Measurements from ENCODE around the gene SPECC1L.

Gene SPECC1L

GRCh38 chr22:24376586-24376985 is 106.0 kb downstream of the SPECC1L start:
- H3K27ac ChIP-seq = no peak overlapping the region
- DNase-seq (ENCODE audit: low spot score) = no peak
- ChIA-PET CTCF (no interaction called here), POLR2A (ENCODE audit: low non-redundant PET) (no interaction called here)
- TF ChIP-seq CTCF (conservative IDR thresholded peaks at IDR 0.05; ENCODE audit: low read depth) = no peak

- no peak overlapping the region for H3K27ac ChIP-seq
- no peak for DNase-seq (ENCODE audit: low spot score)
- ChIA-PET CTCF (interaction anchor here (0.7 kb wide), 1 partner anchor 34 kb away, joined by 5 read pairs; no protein-coding TSS in a partner anchor), POLR2A (ENCODE audit: low non-redundant PET) (no interaction called here)
- no peak for TF ChIP-seq CTCF (conservative IDR thresholded peaks at IDR 0.05; ENCODE audit: low read depth)
Observed at GRCh38 chr22:24379536-24379935, 108.9 kb downstream of the SPECC1L start.

- no peak for TF ChIP-seq CTCF (conservative IDR thresholded peaks at IDR 0.05; ENCODE audit: low read depth)
- no peak for DNase-seq (ENCODE audit: low spot score)
- no peak overlapping the region for H3K27ac ChIP-seq
- ChIA-PET POLR2A (ENCODE audit: low non-redundant PET) (no interaction called here), CTCF (interaction anchor here (0.7 kb wide), 2 partner anchors 14 to 35 kb away, joined by 3 to 5 read pairs; no protein-coding TSS in a partner anchor)
Observed at GRCh38 chr22:24380220-24380904, 109.7 kb downstream of the SPECC1L start.

DNA sequence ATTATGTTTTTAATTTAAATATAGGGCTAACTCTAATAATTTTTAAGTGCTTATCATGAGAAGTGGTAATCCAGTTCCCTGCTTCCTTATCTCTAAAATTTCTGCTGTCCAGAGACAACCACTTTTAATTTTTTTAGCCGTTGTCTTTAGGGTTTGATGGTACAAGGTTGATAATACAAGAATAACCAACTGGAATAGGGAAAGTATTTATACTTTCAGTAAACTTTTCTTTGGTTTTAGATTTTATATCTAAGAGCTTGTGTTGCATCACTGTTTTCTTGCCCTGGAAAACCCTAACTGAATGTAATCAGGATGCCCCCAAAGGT is 110.2 kb downstream of the SPECC1L start:
- POLR2A ChIA-PET (ENCODE audit: low non-redundant PET) = no interaction called here
- CTCF ChIA-PET = interaction anchor here (0.7 kb wide), 1 partner anchor 14 kb away, joined by 3 read pairs; no protein-coding TSS in a partner anchor
- TF ChIP-seq CTCF (conservative IDR thresholded peaks at IDR 0.05; ENCODE audit: low read depth) = no peak
- H3K27ac ChIP-seq = no peak overlapping the region
- DNase-seq (ENCODE audit: low spot score) = no peak

GRCh38 chr22:24383061-24383460 is 112.4 kb downstream of the SPECC1L start:
- H3K27ac ChIP-seq = no peak overlapping the region
- no peak for DNase-seq (ENCODE audit: low spot score)
- no peak for TF ChIP-seq CTCF (conservative IDR thresholded peaks at IDR 0.05; ENCODE audit: low read depth)
- ChIA-PET POLR2A (ENCODE audit: low non-redundant PET) (no interaction called here), CTCF (no interaction called here)

DNA sequence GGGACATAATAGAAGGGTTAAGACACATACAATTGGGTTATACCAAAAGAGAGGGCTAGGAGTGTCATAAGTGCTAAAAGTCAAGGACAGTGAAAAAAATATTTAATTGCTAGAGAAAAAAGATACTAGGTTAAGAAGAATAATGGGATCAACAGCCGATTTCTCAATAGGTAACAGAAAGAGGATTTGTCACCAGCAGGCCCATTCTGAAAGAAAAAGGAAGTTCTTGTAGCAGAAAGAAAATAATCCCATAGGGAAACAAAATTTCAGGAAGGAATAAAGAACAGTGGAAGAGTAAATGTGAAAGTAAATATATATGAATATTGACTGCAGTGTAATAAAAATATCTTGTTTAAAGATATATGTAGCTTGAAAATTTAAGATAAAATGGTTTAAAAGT is 113.5 kb downstream of the SPECC1L start:
- ChIA-PET CTCF (no interaction called here), POLR2A (ENCODE audit: low non-redundant PET) (no interaction called here)
- no peak for DNase-seq (ENCODE audit: low spot score)
- no peak for TF ChIP-seq CTCF (conservative IDR thresholded peaks at IDR 0.05; ENCODE audit: low read depth)
- H3K27ac ChIP-seq = no peak overlapping the region

Measured in RWPE1 (cell line).